Loucy (cell line): ENCODE results near the gene RFNG.

Experiments used
- EZH2phosphoT487 ChIP-seq: fragments of 200-600 bp; IDR thresholded peaks from 2 replicates; pipeline ENCODE4 v1.6.1; 2018; ENCODE audit warnings: antibody characterized with exemption, mild to moderate bottlenecking, moderate library complexity, borderline replicate concordance
- TF ChIP-seq, protein P1 (sequence below): fragments of 200-600 bp; sonication (generic); conservative IDR thresholded peaks from 2 replicates; pipeline ENCODE4 v1.5.1; 2014; ENCODE audit warnings: mild to moderate bottlenecking, antibody characterized with exemption, low read length

DNA sequence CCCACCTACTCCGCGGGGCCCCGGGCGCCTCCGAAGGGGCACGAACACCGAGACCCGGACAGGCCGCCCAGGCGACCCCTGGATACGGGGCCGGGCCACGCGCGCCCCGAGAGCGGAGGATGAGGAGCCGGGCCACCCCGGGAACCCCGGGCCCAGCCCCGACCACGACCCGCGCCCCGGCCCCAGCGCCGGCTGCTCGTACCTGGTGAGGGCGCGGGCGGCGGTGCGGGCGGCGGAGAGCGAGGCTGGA lies 46.2 kb upstream of the RFNG start:
- TF ChIP-seq, protein P1, sequence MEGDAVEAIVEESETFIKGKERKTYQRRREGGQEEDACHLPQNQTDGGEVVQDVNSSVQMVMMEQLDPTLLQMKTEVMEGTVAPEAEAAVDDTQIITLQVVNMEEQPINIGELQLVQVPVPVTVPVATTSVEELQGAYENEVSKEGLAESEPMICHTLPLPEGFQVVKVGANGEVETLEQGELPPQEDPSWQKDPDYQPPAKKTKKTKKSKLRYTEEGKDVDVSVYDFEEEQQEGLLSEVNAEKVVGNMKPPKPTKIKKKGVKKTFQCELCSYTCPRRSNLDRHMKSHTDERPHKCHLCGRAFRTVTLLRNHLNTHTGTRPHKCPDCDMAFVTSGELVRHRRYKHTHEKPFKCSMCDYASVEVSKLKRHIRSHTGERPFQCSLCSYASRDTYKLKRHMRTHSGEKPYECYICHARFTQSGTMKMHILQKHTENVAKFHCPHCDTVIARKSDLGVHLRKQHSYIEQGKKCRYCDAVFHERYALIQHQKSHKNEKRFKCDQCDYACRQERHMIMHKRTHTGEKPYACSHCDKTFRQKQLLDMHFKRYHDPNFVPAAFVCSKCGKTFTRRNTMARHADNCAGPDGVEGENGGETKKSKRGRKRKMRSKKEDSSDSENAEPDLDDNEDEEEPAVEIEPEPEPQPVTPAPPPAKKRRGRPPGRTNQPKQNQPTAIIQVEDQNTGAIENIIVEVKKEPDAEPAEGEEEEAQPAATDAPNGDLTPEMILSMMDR, result no peak
- no peak for TF ChIP-seq EZH2phosphoT487
